Activated T-helper 17 cell treated with anti-CD3 and anti-CD28 coated beads, Interleukin-2, amount 50 U/mL, for 72 hours (primary cell): Measurements from ENCODE around the gene VWDE. TPM values are rescaled to one million over a fixed set of nuclear protein-coding genes. Genes with fewer than 3 reads are reported as not detected.

Source experiments
- ATAC-seq: fragments of 150-1000 bp; cut with Tn5 transposase; replicated peaks from 2 replicates; pipeline ENCODE4 v1.10.0; 2021; ENCODE audit warnings: mild to moderate bottlenecking, moderate library complexity
- H3K27ac Mint-ChIP-seq: one replicate; pipeline ENCODE4 v1.8.0; 2022; ENCODE audit warnings: mixed read lengths
- H3K27me3 Mint-ChIP-seq: one replicate; pipeline ENCODE4 v1.8.0; 2022; ENCODE audit warnings: mixed read lengths
- H3K36me3 Mint-ChIP-seq: one replicate; pipeline ENCODE4 v1.8.0; 2022; ENCODE audit warnings: low read depth, mild to moderate bottlenecking, mixed read lengths
- H3K4me1 Mint-ChIP-seq: one replicate; pipeline ENCODE4 v1.8.0; 2022; ENCODE audit warnings: mixed read lengths
- H3K4me3 Mint-ChIP-seq: one replicate; pipeline ENCODE4 v1.8.0; 2022; ENCODE audit warnings: mild to moderate bottlenecking, mixed read lengths
- H3K9me3 Mint-ChIP-seq: one replicate; pipeline ENCODE4 v1.8.0; 2022; ENCODE audit warnings: mixed read lengths
- total RNA-seq, 2 donors: library from RNA; stranded (reverse); gene quantifications; one replicate each; pipeline ENCODE4 v1.2.3, GENCODE V29; 2022

VWDE gene
- total RNA-seq, 2 donors from 2014 or later, result 6.1 to 10.5 TPM

GRCh38 chr7:12385364-12385786 lies 18.3 kb downstream of the VWDE start:
- Mint-ChIP-seq H3K27ac (no peak overlapping the region), H3K36me3 (peaks cover 15% of the 10 kb centered on the region), H3K9me3 (no peaks in the 10 kb centered on the region), H3K4me3 (no peak overlapping the region), H3K4me1 (no peaks in the 10 kb centered on the region), H3K27me3 (no peaks in the 10 kb centered on the region)
- no peak for ATAC-seq

- no peaks in the 10 kb centered on the region for H3K27me3 Mint-ChIP-seq
- no peak overlapping the region for H3K27ac Mint-ChIP-seq
- H3K9me3 Mint-ChIP-seq, result no peaks in the 10 kb centered on the region
- no peaks in the 10 kb centered on the region for H3K4me1 Mint-ChIP-seq
- H3K4me3 Mint-ChIP-seq, result no peak overlapping the region
- H3K36me3 Mint-ChIP-seq, result peaks cover 21% of the 10 kb centered on the region
- no peak for ATAC-seq
Observed at GRCh38 chr7:12383377-12383776, 20.3 kb downstream of the VWDE start.

GRCh38 chr7:12378389-12378788 lies 25.3 kb downstream of the VWDE start:
- no peaks in the 10 kb centered on the region for H3K9me3 Mint-ChIP-seq
- peaks cover 12% of the 10 kb centered on the region for H3K36me3 Mint-ChIP-seq
- H3K27ac Mint-ChIP-seq, result no peak overlapping the region
- no peak overlapping the region for H3K4me3 Mint-ChIP-seq
- no peaks in the 10 kb centered on the region for H3K4me1 Mint-ChIP-seq
- ATAC-seq, result no peak
- no peaks in the 10 kb centered on the region for H3K27me3 Mint-ChIP-seq

GRCh38 chr7:12377406-12377805 lies 26.3 kb downstream of the VWDE start:
- Mint-ChIP-seq H3K4me3 (no peak overlapping the region), H3K36me3 (peaks cover 21% of the 10 kb centered on the region), H3K4me1 (no peaks in the 10 kb centered on the region), H3K9me3 (no peaks in the 10 kb centered on the region), H3K27ac (no peak overlapping the region), H3K27me3 (no peaks in the 10 kb centered on the region)
- no peak for ATAC-seq

- Mint-ChIP-seq H3K27me3 (no peaks in the 10 kb centered on the region), H3K9me3 (no peaks in the 10 kb centered on the region), H3K27ac (no peak overlapping the region), H3K4me3 (no peak overlapping the region), H3K36me3 (peaks cover 28% of the 10 kb centered on the region), H3K4me1 (no peaks in the 10 kb centered on the region)
- ATAC-seq, result no peak
Observed at GRCh38 chr7:12373580-12374263, 29.9 kb downstream of the VWDE start.

- no peak overlapping the region for H3K4me3 Mint-ChIP-seq
- no peak for ATAC-seq
- no peaks in the 10 kb centered on the region for H3K4me1 Mint-ChIP-seq
- H3K36me3 Mint-ChIP-seq, result peaks cover 22% of the 10 kb centered on the region
- no peaks in the 10 kb centered on the region for H3K27me3 Mint-ChIP-seq
- no peaks in the 10 kb centered on the region for H3K9me3 Mint-ChIP-seq
- H3K27ac Mint-ChIP-seq, result no peak overlapping the region
Observed at GRCh38 chr7:12370249-12370648, 33.4 kb downstream of the VWDE start.

- Mint-ChIP-seq H3K4me3 (no peak overlapping the region), H3K36me3 (peaks cover 22% of the 10 kb centered on the region), H3K4me1 (no peaks in the 10 kb centered on the region), H3K9me3 (no peaks in the 10 kb centered on the region), H3K27ac (no peak overlapping the region), H3K27me3 (no peaks in the 10 kb centered on the region)
- no peak for ATAC-seq
Observed at GRCh38 chr7:12369756-12370155, 33.9 kb downstream of the VWDE start.

GRCh38 chr7:12369072-12369471 lies 34.6 kb downstream of the VWDE start:
- H3K27ac Mint-ChIP-seq, result no peak overlapping the region
- no peaks in the 10 kb centered on the region for H3K9me3 Mint-ChIP-seq
- ATAC-seq, result no peak
- H3K36me3 Mint-ChIP-seq, result peaks cover 22% of the 10 kb centered on the region
- no peaks in the 10 kb centered on the region for H3K4me1 Mint-ChIP-seq
- no peaks in the 10 kb centered on the region for H3K27me3 Mint-ChIP-seq
- no peak overlapping the region for H3K4me3 Mint-ChIP-seq

GRCh38 chr7:12360948-12361347 lies 42.7 kb downstream of the VWDE start:
- Mint-ChIP-seq H3K9me3 (no peaks in the 10 kb centered on the region), H3K27ac (no peak overlapping the region), H3K4me3 (no peak overlapping the region), H3K27me3 (no peaks in the 10 kb centered on the region), H3K4me1 (no peaks in the 10 kb centered on the region), H3K36me3 (peaks cover 21% of the 10 kb centered on the region)
- no peak for ATAC-seq

- Mint-ChIP-seq H3K27ac (no peak overlapping the region), H3K4me3 (no peak overlapping the region), H3K27me3 (no peaks in the 10 kb centered on the region), H3K36me3 (peaks cover 36% of the 10 kb centered on the region), H3K9me3 (no peaks in the 10 kb centered on the region), H3K4me1 (no peaks in the 10 kb centered on the region)
- ATAC-seq, result no peak
Observed at GRCh38 chr7:12358694-12359093, 45.0 kb downstream of the VWDE start.

- no peaks in the 10 kb centered on the region for H3K4me1 Mint-ChIP-seq
- no peaks in the 10 kb centered on the region for H3K9me3 Mint-ChIP-seq
Observed at GRCh38 chr7:12357508-12357907, 46.2 kb downstream of the VWDE start.

GRCh38 chr7:12351843-12352242 lies 51.8 kb downstream of the VWDE start:
- Mint-ChIP-seq H3K27ac (no peak overlapping the region), H3K4me3 (no peak overlapping the region), H3K9me3 (no peaks in the 10 kb centered on the region), H3K4me1 (no peaks in the 10 kb centered on the region), H3K27me3 (no peaks in the 10 kb centered on the region), H3K36me3 (peaks cover 30% of the 10 kb centered on the region)
- ATAC-seq, result no peak

More at GRCh38 chr7:12357508-12357907, 46.2 kb downstream of the VWDE start:
- Mint-ChIP-seq H3K27ac (no peak overlapping the region), H3K36me3 (peaks cover 36% of the 10 kb centered on the region), H3K4me3 (no peak overlapping the region), H3K27me3 (no peaks in the 10 kb centered on the region)
- ATAC-seq, result no peak

- no peak for ATAC-seq
- H3K27ac Mint-ChIP-seq, result no peak overlapping the region
- H3K27me3 Mint-ChIP-seq, result no peaks in the 10 kb centered on the region
- H3K36me3 Mint-ChIP-seq, result peaks cover 22% of the 10 kb centered on the region
- H3K4me3 Mint-ChIP-seq, result no peak overlapping the region
- no peaks in the 10 kb centered on the region for H3K9me3 Mint-ChIP-seq
- H3K4me1 Mint-ChIP-seq, result no peaks in the 10 kb centered on the region
Observed at GRCh38 chr7:12350971-12351370, 52.7 kb downstream of the VWDE start.

GRCh38 chr7:12337095-12337494 lies 66.6 kb downstream of the VWDE start:
- H3K9me3 Mint-ChIP-seq, result no peaks in the 10 kb centered on the region
- no peaks in the 10 kb centered on the region for H3K27me3 Mint-ChIP-seq
- no peak overlapping the region for H3K4me3 Mint-ChIP-seq
- H3K27ac Mint-ChIP-seq, result no peak overlapping the region
- H3K4me1 Mint-ChIP-seq, result no peaks in the 10 kb centered on the region
- H3K36me3 Mint-ChIP-seq, result peaks cover 10% of the 10 kb centered on the region
- ATAC-seq, result no peak

GRCh38 chr7:12328888-12329770 lies 74.5 kb downstream of the VWDE start:
- H3K4me1 Mint-ChIP-seq, result no peaks in the 10 kb centered on the region
- no peak overlapping the region for H3K4me3 Mint-ChIP-seq
- no peak overlapping the region for H3K27ac Mint-ChIP-seq
- ATAC-seq, result no peak
- H3K36me3 Mint-ChIP-seq, result peaks cover 6% of the 10 kb centered on the region
- no peaks in the 10 kb centered on the region for H3K9me3 Mint-ChIP-seq
- H3K27me3 Mint-ChIP-seq, result no peaks in the 10 kb centered on the region
